ENCODE data around the gene ABCF2.

The ABCF2 gene

GRCh38 chr7:151226875-151227782 lies at the start of gene ABCF2:
Gene ABCF2, minus strand, starts transcription at chr7:151227205. Its CDS starts 747 bp downstream, at chr7:151226458.
- peak; percentile 99 to 100 for DNase-seq

GRCh38 chr7:151275813-151276577 lies 49.0 kb upstream of the ABCF2 start:
- DNase-seq: no peak

GRCh38 chr7:151274936-151275812 lies 48.2 kb upstream of the ABCF2 start:
- DNase-seq: no peak

- DNase-seq: no peak
These were observed 47.4 kb upstream of the ABCF2 start for GRCh38 chr7:151274396-151274795.

GRCh38 chr7:151273651-151274390 lies 46.8 kb upstream of the ABCF2 start:
- DNase-seq: no peak

GRCh38 chr7:151272877-151273276 lies 45.9 kb upstream of the ABCF2 start:
- DNase-seq: no peak

GRCh38 chr7:151272405-151272804 lies 45.4 kb upstream of the ABCF2 start:
- no peak for DNase-seq

GRCh38 chr7:151271699-151272355 lies 44.8 kb upstream of the ABCF2 start:
- DNase-seq: no peak

GRCh38 chr7:151269511-151269910 lies 42.5 kb upstream of the ABCF2 start:
- DNase-seq: no peak

- DNase-seq: no peak
These were observed 38.4 kb upstream of the ABCF2 start for GRCh38 chr7:151265351-151265931.

- DNase-seq: no peak
These were observed 37.6 kb upstream of the ABCF2 start for GRCh38 chr7:151264615-151265014.

GRCh38 chr7:151261529-151261928 lies 34.5 kb upstream of the ABCF2 start:
- no peak for DNase-seq

GRCh38 chr7:151260883-151261282 lies 33.9 kb upstream of the ABCF2 start:
- DNase-seq: no peak

GRCh38 chr7:151260471-151260870 lies 33.5 kb upstream of the ABCF2 start:
- no peak for DNase-seq

GRCh38 chr7:151257990-151258389 lies 31.0 kb upstream of the ABCF2 start:
- no peak for DNase-seq

- DNase-seq: no peak
These were observed 29.5 kb upstream of the ABCF2 start for GRCh38 chr7:151256410-151257045.

- no peak for DNase-seq
These were observed 28.4 kb upstream of the ABCF2 start for GRCh38 chr7:151255390-151255789.

- DNase-seq: no peak
These were observed 27.8 kb upstream of the ABCF2 start for GRCh38 chr7:151254851-151255250.

- no peak for DNase-seq
These were observed 27.3 kb upstream of the ABCF2 start for GRCh38 chr7:151254316-151254715.

- DNase-seq: no peak
These were observed 26.1 kb upstream of the ABCF2 start for GRCh38 chr7:151252961-151253711.

All from activated T-cell treated with anti-CD3 and anti-CD28 coated beads, Interleukin-2, amount 50 U/mL, for 48 hours (primary cell).